Measurements from ENCODE around the gene PITPNB. TPM values are rescaled to one million over a fixed set of nuclear protein-coding genes. Genes with fewer than 3 reads are reported as not detected.

Gene PITPNB
- total RNA-seq, 1 donor from 2014 or later, result 58.6 TPM

GRCh38 chr22:27834364-27835185 lies 84.5 kb downstream of the PITPNB start:
- H3K9me3 ChIP-seq, result no peaks in the 10 kb centered on the region
- intact Hi-C loops (cut with DNase I), result no loop called here
- ATAC-seq, result no peak
- H3K36me3 ChIP-seq, result no peaks in the 10 kb centered on the region
- H3K27me3 ChIP-seq (ENCODE audit: low read depth), result no peaks in the 10 kb centered on the region
- no peak for DNase-seq
- no peak overlapping the region for H3K4me3 ChIP-seq
- no peak overlapping the region for H3K27ac ChIP-seq
- H3K4me1 ChIP-seq, result no peaks in the 10 kb centered on the region
- no peak for TF ChIP-seq CTCF (IDR thresholded peaks at IDR 0.05)

- DNase-seq (no peak), ATAC-seq (no peak)
- intact Hi-C loops (cut with DNase I), result no loop called here
Observed at GRCh38 chr22:27833803-27834202, 85.3 kb downstream of the PITPNB start.

GRCh38 chr22:27832606-27833005 lies 86.5 kb downstream of the PITPNB start:
- Histone ChIP-seq H3K4me1 (no peaks in the 10 kb centered on the region), H3K9me3 (no peaks in the 10 kb centered on the region), H3K27ac (no peak overlapping the region), H3K27me3 (ENCODE audit: low read depth) (no peaks in the 10 kb centered on the region), H3K4me3 (no peak overlapping the region), H3K36me3 (no peaks in the 10 kb centered on the region)
- no peak for ATAC-seq
- no peak for TF ChIP-seq CTCF (IDR thresholded peaks at IDR 0.05)
- no peak for DNase-seq
- intact Hi-C loops (cut with DNase I), result no loop called here

More at GRCh38 chr22:27833803-27834202, 85.3 kb downstream of the PITPNB start:
- Histone ChIP-seq H3K27me3 (ENCODE audit: low read depth) (no peaks in the 10 kb centered on the region), H3K4me3 (no peak overlapping the region), H3K36me3 (no peaks in the 10 kb centered on the region), H3K27ac (no peak overlapping the region), H3K9me3 (no peaks in the 10 kb centered on the region), H3K4me1 (no peaks in the 10 kb centered on the region)
- no peak for TF ChIP-seq CTCF (IDR thresholded peaks at IDR 0.05)

GRCh38 chr22:27829620-27830019 lies 89.4 kb downstream of the PITPNB start:
- Histone ChIP-seq H3K36me3 (no peaks in the 10 kb centered on the region), H3K9me3 (no peaks in the 10 kb centered on the region), H3K27me3 (ENCODE audit: low read depth) (no peaks in the 10 kb centered on the region), H3K4me1 (no peaks in the 10 kb centered on the region), H3K27ac (no peak overlapping the region), H3K4me3 (no peak overlapping the region)
- ATAC-seq (no peak), DNase-seq (no peak)
- intact Hi-C loops (cut with DNase I), result no loop called here
- no peak for TF ChIP-seq CTCF (IDR thresholded peaks at IDR 0.05)

- H3K27ac ChIP-seq, result peak overlapping the region; percentile 6
Observed at GRCh38 chr22:27827604-27828587, 91.2 kb downstream of the PITPNB start.

More at GRCh38 chr22:27827604-27828587, 91.2 kb downstream of the PITPNB start:
- intact Hi-C loops (cut with DNase I), result no loop called here
- no peak for DNase-seq
- no peak overlapping the region for H3K4me3 ChIP-seq
- H3K9me3 ChIP-seq, result no peaks in the 10 kb centered on the region
- TF ChIP-seq CTCF (IDR thresholded peaks at IDR 0.05), result no peak
- no peaks in the 10 kb centered on the region for H3K27me3 ChIP-seq (ENCODE audit: low read depth)
- ATAC-seq, result no peak
- no peaks in the 10 kb centered on the region for H3K36me3 ChIP-seq
- no peaks in the 10 kb centered on the region for H3K4me1 ChIP-seq
